HepG2 (cell line): ENCODE results near the gene HPS4. TPM values are rescaled to one million over a fixed set of nuclear protein-coding genes. Genes with fewer than 3 reads are reported as not detected.

Source experiments
- ATAC-seq: fragments of 200-7000 bp; cut with Tn5 transposase; 3 replicates; pipeline ENCODE4 v1.9.1; 2020; ENCODE audit warnings: mild to moderate bottlenecking, moderate library complexity
- BruUV-seq: library from RNA; stranded (reverse); fragments of 400-500 nt; replicated peaks from 2 replicates; lab custom pipeline; 2021; lab: Mats Ljungman, UMichigan
- CTCF ChIA-PET: fragments of 300-600 bp; formaldehyde crosslinking; extraction: SDS; loops from one replicate; lab custom pipeline; 2021; ENCODE audit warnings: low total read pairs, inconsistent platforms, low intra/inter-chr PET ratio; lab: Yijun Ruan, JAX
- POLR2A ChIA-PET: fragments of 350-600 bp; sonication (Branson Sonifier 250); formaldehyde crosslinking; loops from one replicate; lab custom pipeline; 2020; ENCODE audit warnings: antibody characterized with exemption, inconsistent platforms; lab: Yijun Ruan, JAX
- DNase-seq: peaks from one replicate; pipeline ENCODE4 v3.0.0-alpha.2; 2015; ENCODE audit warnings: low spot score
- FAIRE-seq: peaks from 3 replicates; lab custom pipeline; 2011; peaks lifted over from hg19 to GRCh38; lab: Jason Lieb, UNC
- H2AFZ ChIP-seq: one replicate; pipeline ENCODE4 v1.6.1; 2011; ENCODE audit warnings: low read length, inconsistent platforms
- H3K27ac ChIP-seq: fragments of 300-600 bp; 3 replicates; pipeline ENCODE4 v1.8.0; 2011; ENCODE audit warnings: mixed run types, mild to moderate bottlenecking, mixed read lengths, low read length, inconsistent platforms; ENCODE audit not compliant: insufficient read depth; ENCODE audit errors: extremely low read length
- H3K27me3 ChIP-seq, 2 experiments: fragments of 200-600 bp in 1 of 2; 2 replicates in 1 of 2; 3 replicates in 1 of 2; pipeline versions ENCODE4 v1.6.0 to v1.8.0; 2011; ENCODE audit warnings: low read length in 2 of 2, mild to moderate bottlenecking in 2 of 2, moderate library complexity in 2 of 2, inconsistent platforms in 1 of 2; ENCODE audit not compliant: insufficient read depth in 2 of 2, control insufficient read depth in 1 of 2
- H3K36me3 ChIP-seq, 2 experiments: fragments of 200-600 bp in 1 of 2; replicated peaks in 1 of 2; 2 replicates in 1 of 2; 3 replicates in 1 of 2; pipeline versions ENCODE4 v1.5.1 to v1.8.0; 2011; ENCODE audit warnings: low read length in 2 of 2, inconsistent platforms in 1 of 2; ENCODE audit not compliant: insufficient read depth in 2 of 2, control insufficient read depth in 1 of 2
- H3K4me1 ChIP-seq: 2 replicates; pipeline ENCODE4 v1.5.1; 2012; ENCODE audit warnings: low read length, inconsistent platforms; ENCODE audit not compliant: insufficient read depth
- H3K4me2 ChIP-seq: 2 replicates; pipeline ENCODE4 v1.6.0; 2011; ENCODE audit warnings: low read depth, low read length, inconsistent platforms
- H3K4me3 ChIP-seq, 3 experiments: fragments of 200-600 bp in 1 of 3; sonication (generic), shearing (Covaris generic) in 1 of 3; replicated peaks in 1 of 3; 2 replicates each; pipeline ENCODE4 v1.5.1; 2011 to 2016; ENCODE audit warnings: low read length in 3 of 3, inconsistent platforms in 2 of 3, low read depth in 2 of 3, mild to moderate bottlenecking in 2 of 3, control low read depth in 1 of 3, mixed read lengths in 1 of 3; ENCODE audit not compliant: insufficient read depth in 1 of 3
- H3K79me2 ChIP-seq: one replicate; pipeline ENCODE4 v1.6.1; 2011; ENCODE audit warnings: low read length, inconsistent platforms; ENCODE audit not compliant: insufficient read depth
- H3K9ac ChIP-seq: 2 replicates; pipeline ENCODE4 v1.6.0; 2011; ENCODE audit warnings: mild to moderate bottlenecking, low read depth, low read length, inconsistent platforms; ENCODE audit not compliant: insufficient read depth
- H3K9me3 ChIP-seq: 2 replicates; pipeline ENCODE4 v1.5.1; 2012; ENCODE audit warnings: mild to moderate bottlenecking, low read length
- H4K20me1 ChIP-seq: 2 replicates; pipeline ENCODE4 v1.6.0; 2011; ENCODE audit warnings: inconsistent platforms, mild to moderate bottlenecking, low read length, moderate library complexity; ENCODE audit not compliant: insufficient read depth
- CAMTA2 ChIP-seq: sonication (generic); formaldehyde crosslinking; IDR thresholded peaks from 2 replicates; pipeline ENCODE4 v1.4.0; 2020; ENCODE audit warnings: mild to moderate bottlenecking, missing genetic modification reagents, borderline replicate concordance
- ESRRA ChIP-seq: sonication (generic); formaldehyde crosslinking; IDR thresholded peaks from 2 replicates; pipeline ENCODE4 v1.5.1; 2020; ENCODE audit warnings: mild to moderate bottlenecking, low read depth, missing genetic modification reagents
- NRL ChIP-seq: sonication (generic); formaldehyde crosslinking; IDR thresholded peaks from 2 replicates; pipeline ENCODE4 v1.5.0; 2020; ENCODE audit warnings: missing genetic modification reagents, mild to moderate bottlenecking, moderate library complexity, borderline replicate concordance
- PRMT3 ChIP-seq: sonication (generic); formaldehyde crosslinking; IDR thresholded peaks from 2 replicates; pipeline ENCODE4 v1.8.1; 2022; ENCODE audit warnings: low read depth, mild to moderate bottlenecking, moderate library complexity, missing genetic modification reagents, borderline replicate concordance
- SPEN ChIP-seq: sonication (generic); formaldehyde crosslinking; IDR thresholded peaks from 2 replicates; pipeline ENCODE4 v1.5.1; 2020; ENCODE audit warnings: low read depth, mild to moderate bottlenecking, missing genetic modification reagents
- U2AF2 ChIP-seq: fragments of 200-400 bp; formaldehyde crosslinking; IDR thresholded peaks from 2 replicates; pipeline ENCODE4 v1.6.1; 2017; ENCODE audit warnings: low read depth, mild to moderate bottlenecking, low read length
- ZNF121 ChIP-seq: sonication (generic); formaldehyde crosslinking; IDR thresholded peaks from 2 replicates; pipeline ENCODE4 v1.5.0; 2020; ENCODE audit warnings: mild to moderate bottlenecking, missing genetic modification reagents
- ZNF253 ChIP-seq: sonication (generic); formaldehyde crosslinking; IDR thresholded peaks from 2 replicates; pipeline ENCODE4 v1.8.0; 2022; ENCODE audit warnings: mild to moderate bottlenecking, missing genetic modification reagents, borderline replicate concordance
- ZNF256 ChIP-seq: sonication (generic); formaldehyde crosslinking; conservative IDR thresholded peaks from 2 replicates; pipeline ENCODE4 v1.4.0; 2020; ENCODE audit warnings: missing genetic modification reagents
- ZNF646 ChIP-seq: sonication (generic); formaldehyde crosslinking; IDR thresholded peaks from 2 replicates; pipeline ENCODE4 v1.9.0; 2021; ENCODE audit warnings: mild to moderate bottlenecking, missing genetic modification reagents
- WGBS: methylation state at CpG from one replicate; pipeline ENCODE4 v1.1.6; 2017; ENCODE audit warnings: low lambda C conversion rate; 5-methylcytosine and 5-hydroxymethylcytosine counted together
- in situ Hi-C: cut with HindIII; loops from 2 replicates; pipeline ENCODE4 v1.10.0; 2017; ENCODE audit warnings: low pct_unique_long_range_greater_than_20kb; ENCODE audit not compliant: extremely low pct_ligation_motif_present
- intact Hi-C: fragments of 100-400 bp; cut with micrococcal nuclease; formaldehyde crosslinking; loops from one replicate; pipeline ENCODE4 v1.10.0; 2022; ENCODE audit not compliant: unreplicated experiment
- polyA plus RNA-seq, 8 experiments: library from polyadenylated mRNA; depleted of rRNA in 3 of 8; stranded (reverse) in 7 of 8; unstranded in 1 of 8; fragments of >200 nt; fragmentation: Illumina TruSeq in 4 of 8; extraction: Trizol in 4 of 8; gene quantifications; 2 replicates each; pipeline versions ENCODE4 v1.2.1 to v1.2.3, GENCODE V29; 2011 to 2016; ENCODE audit warnings: low read depth in 4 of 8, missing spikeins in 1 of 8, mixed read lengths in 1 of 8; ENCODE audit not compliant: insufficient read depth in 1 of 8
- total RNA-seq, 5 experiments: library from RNA; depleted of rRNA; stranded (reverse); fragments of >200 nt; fragmentation: Illumina TruSeq; extraction: Trizol; gene quantifications; 2 replicates each; pipeline ENCODE4 v1.2.3, GENCODE V29; 2016; ENCODE audit warnings: low read depth in 1 of 5
- TF ChIP-seq, protein P1 (sequence below), 2 experiments: IDR thresholded peaks; 2 replicates each; pipeline ENCODE4 v1.6.1; 2011 to 2012; ENCODE audit warnings: low read length in 2 of 2, borderline replicate concordance in 1 of 2, low read depth in 1 of 2, mild to moderate bottlenecking in 1 of 2, moderate library complexity in 1 of 2
- TF ChIP-seq, protein P2 (sequence below): sonication (generic); formaldehyde crosslinking; IDR thresholded peaks from 2 replicates; pipeline ENCODE4 v1.5.0; 2020; ENCODE audit warnings: mild to moderate bottlenecking, missing genetic modification reagents

The HPS4 gene
- total and polyA plus RNA-seq, 2 of the 13 experiments (the other 11 are each of a cell fraction or from before 2014, with no cell fraction given), result 27.4 to 34.0 TPM

DNA sequence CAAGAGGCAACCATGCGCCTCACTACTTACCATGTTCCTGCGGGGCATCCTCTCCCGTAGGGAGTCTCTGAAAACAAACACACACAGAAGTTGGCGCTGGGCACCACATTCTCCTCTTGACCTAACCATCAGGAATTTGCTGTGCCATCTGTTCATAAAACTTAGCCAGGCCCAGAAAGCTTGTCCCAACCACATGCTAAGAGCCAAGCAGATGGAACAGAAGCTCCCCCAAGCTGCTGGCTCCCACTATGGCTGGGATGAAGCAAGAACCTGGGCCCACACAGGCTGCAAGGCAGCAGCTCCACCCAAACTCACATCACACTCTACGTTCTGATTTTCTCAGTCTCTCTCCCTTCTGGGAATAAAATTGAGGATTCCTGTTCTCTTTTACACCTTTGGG, 17.4 kb downstream of the HPS4 start:
- DNase-seq (no peak), ATAC-seq (no peak), FAIRE-seq (no peak)
- Histone ChIP-seq H3K79me2 (no peaks in the 10 kb centered on the region), H2AFZ (no peak overlapping the region), H3K9ac (no peak overlapping the region), H3K36me3 (peaks cover 43 to 78% of the 10 kb centered on the region in 2 experiments), H3K4me1 (peaks cover 12% of the 10 kb centered on the region), H3K27ac (no peak overlapping the region), H3K9me3 (no peaks in the 10 kb centered on the region), H3K27me3 (no peaks in the 10 kb centered on the region), H3K4me2 (no peak overlapping the region), H3K4me3 (no peak overlapping the region), H4K20me1 (0 out of 2 replicates have a peak, but pooled peaks cover under 1% of the 10 kb centered on the region)
- WGBS, result 98% methylated on average over 4 of the region's 5 CpGs
- ChIA-PET POLR2A (no interaction called here), CTCF (no interaction called here)
- in situ Hi-C loops (no loop called here), intact Hi-C loops (no loop called here)
- BruUV-seq, result no TSS peak
- TF ChIP-seq, protein P1, sequence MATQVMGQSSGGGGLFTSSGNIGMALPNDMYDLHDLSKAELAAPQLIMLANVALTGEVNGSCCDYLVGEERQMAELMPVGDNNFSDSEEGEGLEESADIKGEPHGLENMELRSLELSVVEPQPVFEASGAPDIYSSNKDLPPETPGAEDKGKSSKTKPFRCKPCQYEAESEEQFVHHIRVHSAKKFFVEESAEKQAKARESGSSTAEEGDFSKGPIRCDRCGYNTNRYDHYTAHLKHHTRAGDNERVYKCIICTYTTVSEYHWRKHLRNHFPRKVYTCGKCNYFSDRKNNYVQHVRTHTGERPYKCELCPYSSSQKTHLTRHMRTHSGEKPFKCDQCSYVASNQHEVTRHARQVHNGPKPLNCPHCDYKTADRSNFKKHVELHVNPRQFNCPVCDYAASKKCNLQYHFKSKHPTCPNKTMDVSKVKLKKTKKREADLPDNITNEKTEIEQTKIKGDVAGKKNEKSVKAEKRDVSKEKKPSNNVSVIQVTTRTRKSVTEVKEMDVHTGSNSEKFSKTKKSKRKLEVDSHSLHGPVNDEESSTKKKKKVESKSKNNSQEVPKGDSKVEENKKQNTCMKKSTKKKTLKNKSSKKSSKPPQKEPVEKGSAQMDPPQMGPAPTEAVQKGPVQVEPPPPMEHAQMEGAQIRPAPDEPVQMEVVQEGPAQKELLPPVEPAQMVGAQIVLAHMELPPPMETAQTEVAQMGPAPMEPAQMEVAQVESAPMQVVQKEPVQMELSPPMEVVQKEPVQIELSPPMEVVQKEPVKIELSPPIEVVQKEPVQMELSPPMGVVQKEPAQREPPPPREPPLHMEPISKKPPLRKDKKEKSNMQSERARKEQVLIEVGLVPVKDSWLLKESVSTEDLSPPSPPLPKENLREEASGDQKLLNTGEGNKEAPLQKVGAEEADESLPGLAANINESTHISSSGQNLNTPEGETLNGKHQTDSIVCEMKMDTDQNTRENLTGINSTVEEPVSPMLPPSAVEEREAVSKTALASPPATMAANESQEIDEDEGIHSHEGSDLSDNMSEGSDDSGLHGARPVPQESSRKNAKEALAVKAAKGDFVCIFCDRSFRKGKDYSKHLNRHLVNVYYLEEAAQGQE (IDR thresholded peaks at IDR 0.05; ENCODE audit: borderline replicate concordance in 1 of 2, low read depth in 1 of 2, low read length in 2 of 2), result no peak
- no peak for TF ChIP-seq PRMT3 (CRISPR knock-in tag)
- no peak for TF ChIP-seq ZNF253
- no peak for TF ChIP-seq ZNF121 (CRISPR knock-in tag)
- TF ChIP-seq U2AF2, result no peak
- no peak for TF ChIP-seq ZNF646
- no peak for TF ChIP-seq ESRRA (CRISPR knock-in tag)
- TF ChIP-seq CAMTA2 (CRISPR knock-in tag), result no peak
- TF ChIP-seq, protein P2, sequence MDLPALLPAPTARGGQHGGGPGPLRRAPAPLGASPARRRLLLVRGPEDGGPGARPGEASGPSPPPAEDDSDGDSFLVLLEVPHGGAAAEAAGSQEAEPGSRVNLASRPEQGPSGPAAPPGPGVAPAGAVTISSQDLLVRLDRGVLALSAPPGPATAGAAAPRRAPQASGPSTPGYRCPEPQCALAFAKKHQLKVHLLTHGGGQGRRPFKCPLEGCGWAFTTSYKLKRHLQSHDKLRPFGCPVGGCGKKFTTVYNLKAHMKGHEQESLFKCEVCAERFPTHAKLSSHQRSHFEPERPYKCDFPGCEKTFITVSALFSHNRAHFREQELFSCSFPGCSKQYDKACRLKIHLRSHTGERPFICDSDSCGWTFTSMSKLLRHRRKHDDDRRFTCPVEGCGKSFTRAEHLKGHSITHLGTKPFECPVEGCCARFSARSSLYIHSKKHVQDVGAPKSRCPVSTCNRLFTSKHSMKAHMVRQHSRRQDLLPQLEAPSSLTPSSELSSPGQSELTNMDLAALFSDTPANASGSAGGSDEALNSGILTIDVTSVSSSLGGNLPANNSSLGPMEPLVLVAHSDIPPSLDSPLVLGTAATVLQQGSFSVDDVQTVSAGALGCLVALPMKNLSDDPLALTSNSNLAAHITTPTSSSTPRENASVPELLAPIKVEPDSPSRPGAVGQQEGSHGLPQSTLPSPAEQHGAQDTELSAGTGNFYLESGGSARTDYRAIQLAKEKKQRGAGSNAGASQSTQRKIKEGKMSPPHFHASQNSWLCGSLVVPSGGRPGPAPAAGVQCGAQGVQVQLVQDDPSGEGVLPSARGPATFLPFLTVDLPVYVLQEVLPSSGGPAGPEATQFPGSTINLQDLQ (CRISPR knock-in tag), result no peak
- TF ChIP-seq NRL (CRISPR knock-in tag), result no peak
- no peak for TF ChIP-seq ZNF256 (CRISPR knock-in tag)
- TF ChIP-seq SPEN, result no peak
